Choroid plexus epithelial cell (primary cell): Measurements from ENCODE around the gene NME7.
A peak's percentile ranks its signal among the peaks of the same experiment; 100 is the strongest.

ENCODE experiments used
- DNase-seq: peaks from one replicate; pipeline ENCODE4 v3.0.0-alpha.2; 2010; ENCODE audit warnings: low read depth
- H3K4me3 ChIP-seq: 2 replicates; pipeline ENCODE4 v1.5.1; 2011; ENCODE audit warnings: low read depth, mild to moderate bottlenecking, control low read depth, low read length, moderate library complexity
- TF ChIP-seq, protein P1 (sequence below): conservative IDR thresholded peaks from 2 replicates; pipeline ENCODE4 v1.5.1; 2011; ENCODE audit warnings: low read depth, mild to moderate bottlenecking, control low read depth, inconsistent platforms, low read length, moderate library complexity

NME7 gene

DNA sequence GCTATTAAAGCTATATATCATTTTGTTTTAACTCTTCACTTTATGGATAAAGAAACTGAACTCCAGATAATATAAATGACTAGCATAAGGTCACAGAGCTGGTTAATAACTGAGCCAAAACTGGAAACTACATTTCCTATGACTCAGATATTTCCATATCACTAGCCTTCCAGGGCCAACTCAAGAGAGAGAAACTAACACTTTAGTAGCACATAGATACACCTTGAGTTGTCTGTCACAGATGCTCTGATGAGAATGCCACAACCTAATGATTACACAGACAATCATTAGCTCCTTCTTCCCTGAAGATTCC, 40.7 kb downstream of the NME7 start:
- DNase-seq: peak; percentile 61
- TF ChIP-seq, protein P1, sequence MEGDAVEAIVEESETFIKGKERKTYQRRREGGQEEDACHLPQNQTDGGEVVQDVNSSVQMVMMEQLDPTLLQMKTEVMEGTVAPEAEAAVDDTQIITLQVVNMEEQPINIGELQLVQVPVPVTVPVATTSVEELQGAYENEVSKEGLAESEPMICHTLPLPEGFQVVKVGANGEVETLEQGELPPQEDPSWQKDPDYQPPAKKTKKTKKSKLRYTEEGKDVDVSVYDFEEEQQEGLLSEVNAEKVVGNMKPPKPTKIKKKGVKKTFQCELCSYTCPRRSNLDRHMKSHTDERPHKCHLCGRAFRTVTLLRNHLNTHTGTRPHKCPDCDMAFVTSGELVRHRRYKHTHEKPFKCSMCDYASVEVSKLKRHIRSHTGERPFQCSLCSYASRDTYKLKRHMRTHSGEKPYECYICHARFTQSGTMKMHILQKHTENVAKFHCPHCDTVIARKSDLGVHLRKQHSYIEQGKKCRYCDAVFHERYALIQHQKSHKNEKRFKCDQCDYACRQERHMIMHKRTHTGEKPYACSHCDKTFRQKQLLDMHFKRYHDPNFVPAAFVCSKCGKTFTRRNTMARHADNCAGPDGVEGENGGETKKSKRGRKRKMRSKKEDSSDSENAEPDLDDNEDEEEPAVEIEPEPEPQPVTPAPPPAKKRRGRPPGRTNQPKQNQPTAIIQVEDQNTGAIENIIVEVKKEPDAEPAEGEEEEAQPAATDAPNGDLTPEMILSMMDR: no peak
- no peak overlapping the region for H3K4me3 ChIP-seq

DNA sequence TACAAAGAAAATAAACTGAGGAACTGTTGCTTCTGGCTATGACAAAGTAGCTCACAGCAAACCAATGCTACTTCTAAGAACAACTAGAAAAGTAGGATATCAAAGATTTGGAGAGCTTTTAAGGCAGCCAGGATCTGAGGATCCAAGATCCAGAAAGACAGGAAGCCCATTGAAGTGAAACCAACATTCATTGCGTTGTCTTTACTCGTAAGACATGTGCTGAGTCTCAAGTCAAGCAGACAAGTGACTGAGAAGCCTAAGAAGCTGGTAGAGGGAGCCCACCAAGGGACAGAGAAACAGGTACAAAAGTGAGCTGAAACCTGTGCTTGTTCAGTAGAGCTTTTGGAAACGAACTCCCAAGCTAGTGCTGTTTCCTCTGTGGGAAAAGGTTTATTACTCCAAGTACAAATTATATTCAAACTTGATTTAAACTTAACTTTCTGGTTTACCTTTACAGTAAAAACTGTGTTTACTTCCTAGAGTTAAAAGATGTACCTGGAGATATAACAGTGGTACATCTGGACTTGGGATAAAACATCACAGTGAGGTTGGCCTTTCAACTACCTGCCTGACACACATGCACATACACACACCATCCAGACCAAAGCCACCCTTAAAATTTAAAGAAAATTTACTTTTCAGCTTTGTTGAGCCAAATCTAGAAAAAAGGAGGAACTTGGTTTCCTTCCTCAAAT, 41.2 kb downstream of the NME7 start:
- TF ChIP-seq, protein P1: no peak
- DNase-seq: peak; percentile 12
- no peak overlapping the region for H3K4me3 ChIP-seq

GRCh38 chr1:169325117-169325516, 42.5 kb downstream of the NME7 start:
- no peak for DNase-seq
- H3K4me3 ChIP-seq: no peak overlapping the region
- TF ChIP-seq, protein P1: no peak

GRCh38 chr1:169322138-169322537, 45.5 kb downstream of the NME7 start:
- H3K4me3 ChIP-seq: no peak overlapping the region
- DNase-seq: no peak
- TF ChIP-seq, protein P1: no peak

GRCh38 chr1:169321539-169321938, 46.1 kb downstream of the NME7 start:
- DNase-seq: peak; percentile 71
- TF ChIP-seq, protein P1: no peak

GRCh38 chr1:169318536-169319244, 48.9 kb downstream of the NME7 start:
- TF ChIP-seq, protein P1: no peak
- DNase-seq: no peak
- H3K4me3 ChIP-seq: no peak overlapping the region

More at GRCh38 chr1:169321539-169321938, 46.1 kb downstream of the NME7 start:
- no peak overlapping the region for H3K4me3 ChIP-seq

DNA sequence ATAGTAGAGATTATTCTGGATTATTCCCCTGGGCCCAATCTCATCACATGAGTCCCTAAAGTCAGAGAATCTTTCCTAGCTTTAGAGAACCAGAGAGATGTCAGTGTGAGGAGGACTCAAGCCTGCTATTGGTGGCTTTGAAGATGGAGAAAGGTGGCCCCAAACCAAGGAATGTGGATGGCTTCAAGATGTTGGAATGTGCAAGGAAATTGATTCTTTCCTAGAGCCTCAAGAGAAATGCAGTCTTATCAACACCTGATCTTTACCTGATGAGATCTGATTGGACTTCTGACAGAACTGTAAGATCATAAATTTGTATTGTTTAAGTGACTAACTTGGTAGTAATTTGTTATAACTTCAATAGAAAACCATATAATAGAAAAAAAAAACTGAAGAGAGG, 51.0 kb downstream of the NME7 start:
- TF ChIP-seq, protein P1: no peak
- H3K4me3 ChIP-seq: no peak overlapping the region
- no peak for DNase-seq
